Adrenal gland (tissue), 12 donors: ENCODE data around the gene SSBP1. TPM values are rescaled to one million over a fixed set of nuclear protein-coding genes. Genes with fewer than 3 reads are reported as not detected.

ENCODE experiments used
- DNase-seq, 7 donors: peaks; one replicate each; pipeline ENCODE4 v3.0.0-alpha.2; 2019 to 2020
- H3K27ac ChIP-seq, 5 donors: fragments of 200-600 bp; sonication (generic) in 4 of 5; 1 replicate in 3 of 5; 2 replicates in 2 of 5; pipeline versions ENCODE4 v1.5.1 to v1.8.0; 2016 to 2020; ENCODE audit warnings: mild to moderate bottlenecking in 1 of 5
- H3K27me3 ChIP-seq: fragments of 200-600 bp; 2 replicates; pipeline ENCODE4 v1.8.0; 2021
- H3K36me3 ChIP-seq, 2 donors: fragments of 200-600 bp; replicated peaks in 1 of 2; 1 replicate in 1 of 2; 2 replicates in 1 of 2; pipeline versions ENCODE4 v1.5.1 to v1.8.0; 2018 to 2022
- H3K4me1 ChIP-seq, 2 donors: fragments of 200-600 bp; replicated peaks in 1 of 2; 1 replicate in 1 of 2; 2 replicates in 1 of 2; pipeline versions ENCODE4 v1.5.1 to v1.8.0; 2018 to 2021
- H3K4me3 ChIP-seq, 4 donors: fragments of 200-600 bp; sonication (generic) in 3 of 4; one replicate each; pipeline ENCODE4 v1.5.1; 2016 to 2018
- H3K9me3 ChIP-seq, 3 donors: fragments of 200-600 bp; sonication (generic) in 1 of 3; replicated peaks in 1 of 3; 1 replicate in 2 of 3; 2 replicates in 1 of 3; pipeline versions ENCODE4 v1.5.1 to v1.8.0; 2016 to 2021
- CTCF ChIP-seq, 6 experiments: fragments of 450-650 bp in 4 of 6; fragments of 200-600 bp in 2 of 6; sonication (generic) in 1 of 6; IDR thresholded peaks; 1 replicate in 5 of 6; 2 replicates in 1 of 6; pipeline versions ENCODE4 v1.5.1 to v1.8.0; 2016 to 2021; ENCODE audit warnings: antibody characterized with exemption in 6 of 6, mild to moderate bottlenecking in 2 of 6, moderate library complexity in 1 of 6
- POLR2A ChIP-seq, 2 donors: fragments of 450-650 bp; IDR thresholded peaks; one replicate each; pipeline ENCODE4 v1.6.1; 2017; ENCODE audit warnings: antibody characterized with exemption in 2 of 2, mild to moderate bottlenecking in 2 of 2, moderate library complexity in 1 of 2
- WGBS, 4 donors: extraction: QIAGEN DNeasy Blood & Tissue Kit in 2 of 4; methylation state at CpG; one replicate each; pipeline versions ENCODE4 v1.1.5 to v1.1.7; 2013 to 2017; 5-methylcytosine and 5-hydroxymethylcytosine counted together
- intact Hi-C, 2 donors: fragments of 100-400 bp; cut with DNase I; formaldehyde crosslinking; loops; one replicate each; pipeline versions ENCODE4 v1.14.1 to v1.15.0; 2022 to 2023
- polyA plus RNA-seq, 3 donors: library from polyadenylated mRNA; stranded (reverse); fragments of 200-250 nt in 2 of 3; fragments of 350-450 nt in 1 of 3; fragmentation: Illumina TruSeq in 1 of 3; extraction: RNeasy Lipid Tissue Mini Kit (QIAGEN cat#74804) in 1 of 3; gene quantifications; one replicate each; pipeline ENCODE4 v1.2.3, GENCODE V29; 2013 to 2014
- total RNA-seq, 9 donors: library from RNA; depleted of rRNA in 4 of 9; stranded (reverse); fragments of >200 nt in 4 of 9; fragments of 120-200 nt in 1 of 9; fragmentation: NEBNext Ultra II Directional in 1 of 9; extraction: Animal tissue kit (Norgen Biotek cat#: 25700) in 1 of 9; gene quantifications; one replicate each; pipeline versions ENCODE4 v1.1.0 to v1.2.4, GENCODE V29; 2013 to 2023
- donor health status: healthy with polysubstance abuse.
- donor health status: Bipolar disorder and iron deficiency.
- donor health status: DM: yes; HTN: yes; CAD: no.
- donor health status: DM: no; HTN: no; CAD: no.
- donor health status: DM: no; HTN: no; CAD: no.
- donor health status: DM: yes; HTN: yes; CAD: no.

The SSBP1 gene
- total and polyA plus RNA-seq, 12 donors: 87.0 to 316 (median 134) TPM

GRCh38 chr7:141737118-141737835, 881 bp upstream of the SSBP1 start:
- intact Hi-C loops: no loop called here
- peak in 3 of 7 donors; percentile 8 to 19 (median 13) for DNase-seq

GRCh38 chr7:141738592-141739013, 445 bp downstream of the SSBP1 start:
- no peak for TF ChIP-seq CTCF (IDR thresholded peaks at IDR 0.05)
- TF ChIP-seq POLR2A (IDR thresholded peaks at IDR 0.05): no peak
- Histone ChIP-seq H3K27me3 (no peaks in the 10 kb centered on the region), H3K9me3 (no peaks in the 10 kb centered on the region), H3K27ac (peak overlapping the region in 4 of 5 donors; percentile 21 to 90 (median 75)), H3K4me1 (peaks cover 10 to 29% of the 10 kb centered on the region in 2 donors), H3K4me3 (peak overlapping the region; percentile 38 to 89 (median 64)), H3K36me3 (peaks cover 0 to 28% of the 10 kb centered on the region in 2 donors)
- intact Hi-C loops: no loop called here
- 0 to 2% (median 1%) methylated on average over 6 of the region's 6 CpGs for WGBS, 4 donors
- no peak for DNase-seq

More at GRCh38 chr7:141737118-141737835, 881 bp upstream of the SSBP1 start:
- Histone ChIP-seq H3K27me3 (no peaks in the 10 kb centered on the region), H3K4me1 (peaks cover 10 to 29% of the 10 kb centered on the region in 2 donors), H3K4me3 (peak overlapping the region in 3 of 4 donors; percentile 33 to 89 (median 79)), H3K36me3 (peaks cover 0 to 15% of the 10 kb centered on the region in 2 donors), H3K9me3 (no peaks in the 10 kb centered on the region), H3K27ac (peak overlapping the region; percentile 48 to 90 (median 70))
- no peak for TF ChIP-seq CTCF (IDR thresholded peaks at IDR 0.05)
- WGBS, 4 donors: 62 to 69% (median 66%) methylated on average over 11 of the region's 11 CpGs

GRCh38 chr7:141739250-141739649, 1.1 kb downstream of the SSBP1 start:
- Histone ChIP-seq H3K4me3 (peak overlapping the region in 1 of 4 donors; percentile 89), H3K27ac (peak overlapping the region in 1 of 5 donors; percentile 80), H3K36me3 (peaks cover 0 to 35% of the 10 kb centered on the region in 2 donors), H3K4me1 (peaks cover 10 to 29% of the 10 kb centered on the region in 2 donors), H3K9me3 (no peaks in the 10 kb centered on the region), H3K27me3 (no peaks in the 10 kb centered on the region)
- no peak for DNase-seq
- TF ChIP-seq CTCF (IDR thresholded peaks at IDR 0.05) (no peak), POLR2A (IDR thresholded peaks at IDR 0.05) (no peak)
- 49 to 67% (median 65%) methylated on average over 3 of the region's 3 CpGs for WGBS, 4 donors
- intact Hi-C loops: no loop called here

- Histone ChIP-seq H3K9me3 (no peaks in the 10 kb centered on the region), H3K27ac (no peak overlapping the region), H3K4me3 (no peak overlapping the region), H3K27me3 (no peaks in the 10 kb centered on the region), H3K4me1 (peaks cover 8 to 24% of the 10 kb centered on the region in 2 donors), H3K36me3 (peaks cover 0 to 64% of the 10 kb centered on the region in 2 donors)
- intact Hi-C loops: no loop called here
- no peak for TF ChIP-seq POLR2A (IDR thresholded peaks at IDR 0.05)
- TF ChIP-seq CTCF (IDR thresholded peaks at IDR 0.05): no peak
- DNase-seq: no peak
- WGBS, 4 donors: 39 to 62% (median 46%) methylated on average over 1 of the region's 1 CpG
These were observed 4.1 kb downstream of the SSBP1 start for GRCh38 chr7:141742229-141742628.
